ENCODE measurements around the gene GRIN1. TPM values are rescaled to one million over a fixed set of nuclear protein-coding genes. Genes with fewer than 3 reads are reported as not detected.

Gene GRIN1
- total and polyA plus RNA-seq, 8 donors = 0.25 to 0.55 (median 0.31) TPM; not detected in 5

GRCh38 chr9:137184881-137185660 lies 46.1 kb downstream of the GRIN1 start:
- intact Hi-C loops (cut with DNase I; ENCODE audit: low total_unique reads) = loop anchor here (10.0 kb wide), 2 partner anchors 50 to 70 kb away; partner anchors contain the start of genes DPP7 and SLC34A3
- Histone ChIP-seq H3K4me1 (peaks cover 27 to 49% (median 44%) of the 10 kb centered on the region in 4 donors), H3K9me3 (no peaks in the 10 kb centered on the region), H3K36me3 (peaks cover 60 to 80% (median 73%) of the 10 kb centered on the region in 4 donors), H3K27ac (no peak overlapping the region), H3K4me3 (no peak overlapping the region), H3K27me3 (no peaks in the 10 kb centered on the region)
- no peak for DNase-seq
- TF ChIP-seq POLR2A (IDR thresholded peaks at IDR 0.05) (no peak), CTCF (IDR thresholded peaks at IDR 0.05) (no peak), POLR2AphosphoS5 (IDR thresholded peaks at IDR 0.05) (no peak), EP300 (IDR thresholded peaks at IDR 0.05) (no peak)
- WGBS, 5 donors = 92 to 95% (median 93%) methylated on average over 37 to 48 of the region's 48 CpGs

- no peak for DNase-seq
- Histone ChIP-seq H3K27ac (no peak overlapping the region), H3K36me3 (peaks cover 59 to 80% (median 73%) of the 10 kb centered on the region in 4 donors), H3K4me3 (peak overlapping the region in 1 of 4 donors; percentile 99), H3K9me3 (no peaks in the 10 kb centered on the region), H3K4me1 (peaks cover 35 to 58% (median 53%) of the 10 kb centered on the region in 4 donors), H3K27me3 (no peaks in the 10 kb centered on the region)
- no peak for TF ChIP-seq EP300 (IDR thresholded peaks at IDR 0.05)
- no peak for TF ChIP-seq POLR2A (IDR thresholded peaks at IDR 0.05)
- TF ChIP-seq CTCF (IDR thresholded peaks at IDR 0.05) = no peak
- TF ChIP-seq POLR2AphosphoS5 (IDR thresholded peaks at IDR 0.05) = no peak
- 92 to 95% (median 95%) methylated on average over 9 to 19 of the region's 19 CpGs for WGBS, 5 donors
- intact Hi-C loops (cut with DNase I; ENCODE audit: low total_unique reads) = loop anchor here (10.0 kb wide), 2 partner anchors 49 to 71 kb away; partner anchors contain the start of genes DPP7 and SLC34A3
These were observed 47.0 kb downstream of the GRIN1 start for GRCh38 chr9:137185921-137186320.

GRCh38 chr9:137186385-137186784 lies 47.4 kb downstream of the GRIN1 start:
- DNase-seq = no peak
- WGBS, 5 donors = 50 to 75% (median 65%) methylated on average over 2 to 6 of the region's 6 CpGs
- no peaks in the 10 kb centered on the region for H3K9me3 ChIP-seq
- TF ChIP-seq POLR2A (IDR thresholded peaks at IDR 0.05) (no peak), EP300 (IDR thresholded peaks at IDR 0.05) (no peak), CTCF (IDR thresholded peaks at IDR 0.05) (no peak), POLR2AphosphoS5 (IDR thresholded peaks at IDR 0.05) (no peak)
- no peaks in the 10 kb centered on the region for H3K27me3 ChIP-seq
- H3K36me3 ChIP-seq = peaks cover 59 to 80% (median 73%) of the 10 kb centered on the region in 4 donors
- intact Hi-C loops (cut with DNase I; ENCODE audit: low total_unique reads) = loop anchor here (10.0 kb wide), 2 partner anchors 48 to 72 kb away; partner anchors contain the start of genes DPP7 and SLC34A3
- peaks cover 35 to 62% (median 57%) of the 10 kb centered on the region in 4 donors for H3K4me1 ChIP-seq
- peak overlapping the region in 2 of 4 donors; percentile 96 to 99 for H3K4me3 ChIP-seq
- H3K27ac ChIP-seq = no peak overlapping the region

GRCh38 chr9:137187386-137187785 lies 48.4 kb downstream of the GRIN1 start:
- H3K27ac ChIP-seq = no peak overlapping the region
- H3K9me3 ChIP-seq = no peaks in the 10 kb centered on the region
- intact Hi-C loops (cut with DNase I; ENCODE audit: low total_unique reads) = loop anchor here (10.0 kb wide), 2 partner anchors 47 to 73 kb away; partner anchors contain the start of genes DPP7 and SLC34A3
- no peaks in the 10 kb centered on the region for H3K27me3 ChIP-seq
- peak overlapping the region; percentile 95 to 99 (median 97) for H3K4me3 ChIP-seq
- peaks cover 35 to 72% (median 67%) of the 10 kb centered on the region in 4 donors for H3K4me1 ChIP-seq
- WGBS, 5 donors = 80 to 86% (median 82%) methylated on average over 15 of the region's 15 CpGs
- H3K36me3 ChIP-seq = peaks cover 49 to 80% (median 73%) of the 10 kb centered on the region in 4 donors
- DNase-seq = no peak
- TF ChIP-seq POLR2AphosphoS5 (IDR thresholded peaks at IDR 0.05) (no peak), EP300 (IDR thresholded peaks at IDR 0.05) (no peak), POLR2A (IDR thresholded peaks at IDR 0.05) (no peak), CTCF (IDR thresholded peaks at IDR 0.05) (no peak)
